SK-N-SH (cell line): ENCODE results near the gene CNP. TPM values are rescaled to one million over a fixed set of nuclear protein-coding genes. Genes with fewer than 3 reads are reported as not detected.

Experiments used
- CTCF ChIA-PET: fragments of 300-600, 350-600 bp; formaldehyde crosslinking; extraction: SDS; loops from one replicate; lab custom pipeline; 2021; lab: Yijun Ruan, JAX
- POLR2A ChIA-PET: fragments of 350-600 bp; sonication (Branson Sonifier 250); formaldehyde crosslinking; extraction: SDS; loops from one replicate; lab custom pipeline; 2020; ENCODE audit warnings: antibody characterized with exemption, inconsistent platforms; lab: Yijun Ruan, JAX
- DNase-seq: peaks from one replicate; pipeline ENCODE4 v3.0.0; 2012
- H2AFZ ChIP-seq: fragments of 200-600 bp; sonication (generic); 2 replicates; pipeline ENCODE4 v1.8.1; 2016; ENCODE audit warnings: antibody characterized with exemption, mild to moderate bottlenecking, low read depth
- H3F3A ChIP-seq: fragments of 200-600 bp; sonication (generic); replicated peaks from 2 replicates; pipeline ENCODE3; 2016; ENCODE audit warnings: antibody characterized with exemption, mild to moderate bottlenecking; ENCODE audit not compliant: insufficient read depth
- H3K27ac ChIP-seq, 2 experiments: fragments of 200-500 bp in 1 of 2; fragments of 200-600 bp in 1 of 2; sonication (Bioruptor generic) in 1 of 2; sonication (generic), shearing (Covaris generic) in 1 of 2; 2 replicates each; pipeline versions ENCODE4 v1.5.1 to v1.6.1; 2014 to 2016; ENCODE audit warnings: low read depth in 2 of 2, inconsistent platforms in 1 of 2, low read length in 1 of 2, mild to moderate bottlenecking in 1 of 2, mixed read lengths in 1 of 2
- H3K27me3 ChIP-seq: fragments of 200-600 bp; sonication (generic), shearing (Covaris generic); 2 replicates; pipeline ENCODE4 v1.6.1; 2016; ENCODE audit warnings: mixed run types; ENCODE audit not compliant: insufficient read depth
- H3K36me3 ChIP-seq, 2 experiments: fragments of 200-500 bp in 1 of 2; fragments of 200-600 bp in 1 of 2; sonication (Bioruptor generic) in 1 of 2; sonication (generic) in 1 of 2; replicated peaks in 1 of 2; 2 replicates each; pipeline versions ENCODE3 to v1.5.1; 2014 to 2016; ENCODE audit warnings: low read length in 1 of 2, mild to moderate bottlenecking in 1 of 2; ENCODE audit not compliant: insufficient read depth in 2 of 2, control insufficient read depth in 1 of 2
- H3K4me1 ChIP-seq, 2 experiments: fragments of 200-500 bp in 1 of 2; fragments of 200-600 bp in 1 of 2; sonication (Bioruptor generic) in 1 of 2; sonication (generic), shearing (Covaris generic) in 1 of 2; 2 replicates each; pipeline versions ENCODE4 v1.5.1 to v1.6.1; 2014 to 2016; ENCODE audit warnings: low read depth in 1 of 2, low read length in 1 of 2, mixed run types in 1 of 2; ENCODE audit not compliant: insufficient read depth in 2 of 2, control insufficient read depth in 1 of 2
- H3K4me2 ChIP-seq: fragments of 200-600 bp; sonication (generic), shearing (Covaris generic); 2 replicates; pipeline ENCODE4 v1.6.1; 2017; ENCODE audit warnings: mixed run types
- H3K4me3 ChIP-seq, 2 experiments: fragments of 200-500 bp in 1 of 2; fragments of 200-600 bp in 1 of 2; sonication (Bioruptor generic) in 1 of 2; sonication (generic), shearing (Covaris generic) in 1 of 2; 2 replicates each; pipeline versions ENCODE4 v1.5.1 to v1.8.1; 2014 to 2016; ENCODE audit warnings: low read depth in 2 of 2, inconsistent platforms in 1 of 2, low read length in 1 of 2, mild to moderate bottlenecking in 1 of 2, mixed read lengths in 1 of 2, moderate library complexity in 1 of 2
- H3K79me2 ChIP-seq: fragments of 200-600 bp; sonication (generic); 2 replicates; pipeline ENCODE4 v1.8.1; 2017; ENCODE audit warnings: mild to moderate bottlenecking; ENCODE audit not compliant: insufficient read depth
- H3K9ac ChIP-seq: fragments of 200-600 bp; sonication (generic); 2 replicates; pipeline ENCODE4 v1.6.1; 2017; ENCODE audit warnings: mixed run types
- H3K9me2 ChIP-seq: fragments of 200-600 bp; sonication (generic); 2 replicates; pipeline ENCODE4 v1.6.1; 2017; ENCODE audit warnings: mixed run types
- H3K9me3 ChIP-seq: fragments of 200-600 bp; sonication (generic); 2 replicates; pipeline ENCODE4 v1.6.1; 2017; ENCODE audit warnings: mixed run types, mild to moderate bottlenecking, moderate library complexity
- H4K20me1 ChIP-seq: fragments of 200-600 bp; sonication (generic); 2 replicates; pipeline ENCODE4 v1.6.1; 2017; ENCODE audit warnings: mild to moderate bottlenecking, mixed run types; ENCODE audit not compliant: insufficient read depth
- ELF1 ChIP-seq: IDR thresholded peaks from 2 replicates; pipeline ENCODE4 v1.4.0; 2012
- FOSL2 ChIP-seq: IDR thresholded peaks from 2 replicates; pipeline ENCODE4 v1.4.0; 2012; ENCODE audit warnings: low read depth, mild to moderate bottlenecking, moderate library complexity, borderline replicate concordance
- FOXJ3 ChIP-seq: sonication (generic); formaldehyde crosslinking; IDR thresholded peaks from 2 replicates; pipeline ENCODE4 v1.5.1; 2020; ENCODE audit warnings: mild to moderate bottlenecking, missing genetic modification reagents
- MXI1 ChIP-seq: IDR thresholded peaks from 2 replicates; pipeline ENCODE4 v1.6.1; 2012; ENCODE audit warnings: mild to moderate bottlenecking, low read depth, low read length, improper control_type of control experiment
- REST ChIP-seq: IDR thresholded peaks from 2 replicates; pipeline ENCODE4 v1.6.1; 2012; ENCODE audit warnings: mild to moderate bottlenecking, low read depth, low read length, moderate library complexity
- TEAD4 ChIP-seq: IDR thresholded peaks from 2 replicates; pipeline ENCODE4 v1.4.0; 2012; ENCODE audit warnings: mild to moderate bottlenecking, borderline replicate concordance; ENCODE audit not compliant: insufficient read depth
- ZBTB33 ChIP-seq: IDR thresholded peaks from 2 replicates; pipeline ENCODE4 v1.4.0; 2012; ENCODE audit warnings: low read depth, borderline replicate concordance
- WGBS: methylation state at CpG from one replicate; pipeline ENCODE4 v1.1.6; 2017; ENCODE audit warnings: low lambda C conversion rate; 5-methylcytosine and 5-hydroxymethylcytosine counted together
- polyA plus RNA-seq, 3 experiments: library from polyadenylated mRNA; depleted of rRNA; stranded (reverse); fragments of >200 nt; gene quantifications; 2 replicates each; pipeline ENCODE4 v1.2.3, GENCODE V29; 2012

Gene CNP
- polyA plus RNA-seq, 1 of the 3 experiments (the other 2 are of a cell fraction), result 54.8 TPM

DNA sequence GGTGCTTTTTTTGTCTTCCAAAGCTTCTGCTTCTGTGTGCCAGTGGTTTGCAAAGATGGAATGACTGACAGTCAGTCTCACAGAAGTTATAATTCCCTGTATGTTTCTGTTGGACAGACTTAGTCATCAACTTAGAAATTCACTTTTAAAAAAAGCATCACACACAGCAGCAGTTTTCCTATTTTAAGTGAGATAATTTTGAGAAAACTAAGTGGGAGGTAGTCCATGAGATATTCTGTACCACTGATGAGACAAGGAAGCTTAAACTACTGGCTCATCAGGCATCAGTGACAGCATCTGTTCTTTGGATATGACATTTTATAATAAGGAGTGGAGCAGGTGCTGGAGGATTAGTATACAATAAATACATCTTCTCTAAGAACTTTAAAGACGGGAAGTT lies 20.0 kb downstream of the CNP start (continued):
- TF ChIP-seq REST (no peak), TEAD4 (no peak), FOSL2 (no peak)

- no peak for DNase-seq
- no peak overlapping the region for H2AFZ ChIP-seq
- H3K9me2 ChIP-seq, result no peaks in the 10 kb centered on the region
- H3K79me2 ChIP-seq, result peaks cover 6% of the 10 kb centered on the region; the same call in 1 of the 2 replicates
- TF ChIP-seq MXI1 (no peak), ELF1 (no peak), ZBTB33 (no peak), TEAD4 (no peak), FOXJ3 (CRISPR knock-in tag) (no peak)
- peaks cover 79 to 83% of the 10 kb centered on the region in 2 experiments for H3K36me3 ChIP-seq
- H3K4me2 ChIP-seq, result no peak overlapping the region
- H3K4me3 ChIP-seq, result no peak overlapping the region
- H3K4me1 ChIP-seq, result no peaks in the 10 kb centered on the region
- H3F3A ChIP-seq, result peaks cover 6% of the 10 kb centered on the region
- ChIA-PET CTCF (interaction anchor here (2.0 kb wide), 1 partner anchor 13 kb away, joined by 5 read pairs; no protein-coding TSS in a partner anchor), POLR2A (no interaction called here)
- H3K9ac ChIP-seq, result no peak overlapping the region
- 94% methylated on average over 2 of the region's 3 CpGs for whole genome bisulfite sequencing
- H3K9me3 ChIP-seq, result no peaks in the 10 kb centered on the region
- no peaks in the 10 kb centered on the region for H3K27me3 ChIP-seq
- no peak overlapping the region for H3K27ac ChIP-seq
- no peaks in the 10 kb centered on the region for H4K20me1 ChIP-seq
Measured at GRCh38 chr17:41987642-41988041, 21.0 kb downstream of the CNP start.

DNA sequence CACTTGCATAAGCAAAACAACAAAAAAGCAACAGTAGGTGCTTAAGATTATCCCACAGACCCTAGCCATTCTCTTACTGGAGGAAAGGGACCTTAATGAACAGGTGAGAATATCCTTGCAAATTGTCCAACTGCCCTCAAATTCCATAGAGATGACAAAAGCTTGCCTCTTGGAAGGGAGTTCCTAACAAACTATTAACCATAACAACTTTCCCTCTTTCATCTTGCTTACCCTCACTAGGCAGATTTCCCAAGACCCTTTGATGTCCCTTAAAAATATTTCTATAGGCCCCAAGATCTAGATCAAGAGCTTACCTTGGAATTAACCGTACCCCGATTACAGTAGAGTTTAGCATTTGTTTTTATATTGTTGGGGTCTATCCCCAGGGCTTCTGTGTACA lies 21.8 kb downstream of the CNP start:
- H3K79me2 ChIP-seq, result peaks cover 6% of the 10 kb centered on the region; the same call in 1 of the 2 replicates
- no peaks in the 10 kb centered on the region for H3K9me2 ChIP-seq
- H3K9me3 ChIP-seq, result no peaks in the 10 kb centered on the region
- no peak overlapping the region for H3K4me2 ChIP-seq
- H3K9ac ChIP-seq, result no peak overlapping the region
- POLR2A ChIA-PET, result no interaction called here
- 94% methylated on average over 2 of the region's 2 CpGs for WGBS
- H2AFZ ChIP-seq, result no peak overlapping the region
- no peak overlapping the region for H3K4me3 ChIP-seq
- H3K4me1 ChIP-seq, result no peaks in the 10 kb centered on the region
- no peak overlapping the region for H3K27ac ChIP-seq
- CTCF ChIA-PET, result interaction anchor here (1.2 to 2.0 kb wide), 2 partner anchors 14 to 194 kb away, joined by 3 to 5 read pairs; no protein-coding TSS in a partner anchor
- H3F3A ChIP-seq, result peaks cover 6% of the 10 kb centered on the region
- peaks cover 79 to 86% of the 10 kb centered on the region in 2 experiments for H3K36me3 ChIP-seq
- DNase-seq, result no peak
- no peak for TF ChIP-seq ZBTB33
- TF ChIP-seq ELF1, result no peak
- no peaks in the 10 kb centered on the region for H4K20me1 ChIP-seq
- H3K27me3 ChIP-seq, result no peaks in the 10 kb centered on the region
